Stimulated activated CD4-positive, alpha-beta T cell treated with anti-CD3 and anti-CD28 coated beads, Interleukin-12 subunit alpha, Interleukin-12 subunit beta, amount 100 ng/mL, for 24 hours (primary cell): ENCODE data around the gene MYCT1.
"Not testable (repeated sequence)": the region's sequence is repeated elsewhere in the genome, so short reads cannot be mapped to it uniquely, and the experiment has no call there.

Experiments used
- DNase-seq, 2 experiments: peaks; one replicate each; pipeline ENCODE4 v3.0.0-alpha.2; 2020; ENCODE audit warnings: low read depth in 2 of 2

The MYCT1 gene, protein sequence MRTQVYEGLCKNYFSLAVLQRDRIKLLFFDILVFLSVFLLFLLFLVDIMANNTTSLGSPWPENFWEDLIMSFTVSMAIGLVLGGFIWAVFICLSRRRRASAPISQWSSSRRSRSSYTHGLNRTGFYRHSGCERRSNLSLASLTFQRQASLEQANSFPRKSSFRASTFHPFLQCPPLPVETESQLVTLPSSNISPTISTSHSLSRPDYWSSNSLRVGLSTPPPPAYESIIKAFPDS

GRCh38 chr6:152697634-152698033 is at the start of gene MYCT1:
Gene MYCT1 (plus strand): TSS chr6:152697897. CDS start chr6:152697903, 6 bp downstream.
- no peak for DNase-seq

- no peak for DNase-seq
Observed at GRCh38 chr6:152648105-152648504, 49.6 kb upstream of the MYCT1 start.

DNA sequence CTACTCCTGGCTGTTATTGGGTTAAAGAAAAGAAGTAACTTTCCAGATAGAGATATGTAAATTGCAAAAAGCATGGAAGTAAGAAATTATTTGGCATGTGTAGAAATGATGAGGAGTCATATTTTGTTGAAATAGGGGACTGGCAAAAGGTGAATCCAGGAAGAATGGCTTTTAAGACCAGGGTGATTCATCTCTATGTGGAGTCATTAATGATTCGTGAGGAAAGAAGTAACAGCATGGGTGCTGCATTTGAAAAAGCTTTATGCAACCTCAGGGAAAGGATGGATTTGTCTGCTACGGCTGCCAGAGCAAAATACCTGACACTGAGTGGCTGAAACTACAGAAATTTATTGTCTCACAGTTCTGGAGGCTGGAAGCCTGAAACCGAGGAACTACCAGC is 45.7 kb upstream of the MYCT1 start:
- no peak for DNase-seq

GRCh38 chr6:152661776-152662175 is 35.9 kb upstream of the MYCT1 start:
- DNase-seq = no peak

DNA sequence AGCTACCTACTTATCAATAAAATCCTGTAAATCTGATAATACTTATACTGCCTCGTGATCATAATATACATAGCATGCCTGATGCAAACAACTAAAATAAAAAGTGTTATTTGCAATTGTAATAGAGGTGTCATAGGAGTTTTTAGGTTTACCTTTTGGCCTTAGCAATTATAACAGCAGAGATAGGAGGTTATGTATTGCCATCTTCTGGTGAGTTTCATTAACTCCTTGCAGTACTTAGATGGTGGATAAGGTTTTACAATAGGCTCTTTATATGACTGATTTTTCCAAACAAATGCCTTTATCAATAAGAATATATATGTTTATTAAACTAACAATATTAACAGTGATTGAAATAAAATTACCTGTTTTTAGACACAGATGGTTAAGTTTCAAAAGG is 27.8 kb upstream of the MYCT1 start:
- no peak for DNase-seq

GRCh38 chr6:152671171-152671570 is 26.5 kb upstream of the MYCT1 start:
- no peak for DNase-seq

GRCh38 chr6:152673236-152673635 is 24.5 kb upstream of the MYCT1 start:
- no peak for DNase-seq

GRCh38 chr6:152680151-152680550 is 17.5 kb upstream of the MYCT1 start:
- no peak for DNase-seq

DNA sequence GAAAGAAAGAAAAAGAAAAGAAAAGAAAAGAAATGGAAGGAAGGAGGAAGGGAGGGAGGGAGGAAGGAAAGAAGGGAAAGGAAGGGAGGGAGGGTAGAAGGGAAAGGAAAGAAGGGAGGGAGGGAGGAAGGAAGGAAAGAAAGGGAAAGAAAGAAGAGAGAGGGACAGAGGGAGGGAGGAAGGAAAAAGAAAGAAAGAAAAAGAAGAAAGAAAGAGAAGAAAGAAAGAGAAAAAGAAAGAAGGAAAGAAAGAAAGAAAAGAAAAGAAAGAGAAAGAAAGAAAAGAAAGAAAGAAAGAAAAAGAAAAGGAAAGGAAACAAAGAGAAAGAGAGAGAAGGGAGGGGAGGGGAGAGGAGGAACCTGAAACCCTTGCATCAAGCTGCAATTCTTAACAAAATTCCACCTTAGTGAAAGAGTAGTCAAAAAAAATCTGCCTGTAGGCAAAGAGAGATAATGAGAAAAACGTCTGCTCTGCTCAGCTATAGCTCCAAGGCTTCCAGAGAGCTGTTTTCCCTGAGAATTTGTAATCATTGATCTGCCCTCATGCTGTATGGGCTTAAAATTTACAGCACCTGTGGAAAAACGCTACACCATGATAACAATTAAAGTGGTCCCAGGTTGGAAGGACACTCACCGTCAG is 16.7 kb upstream of the MYCT1 start:
- no peak for DNase-seq

- DNase-seq = no peak
Observed at GRCh38 chr6:152682141-152682540, 15.6 kb upstream of the MYCT1 start.

- DNase-seq = not testable (repeated sequence)
Observed at GRCh38 chr6:152682935-152683334, 14.8 kb upstream of the MYCT1 start.

- DNase-seq = no peak
Observed at GRCh38 chr6:152685819-152686218, 11.9 kb upstream of the MYCT1 start.

DNA sequence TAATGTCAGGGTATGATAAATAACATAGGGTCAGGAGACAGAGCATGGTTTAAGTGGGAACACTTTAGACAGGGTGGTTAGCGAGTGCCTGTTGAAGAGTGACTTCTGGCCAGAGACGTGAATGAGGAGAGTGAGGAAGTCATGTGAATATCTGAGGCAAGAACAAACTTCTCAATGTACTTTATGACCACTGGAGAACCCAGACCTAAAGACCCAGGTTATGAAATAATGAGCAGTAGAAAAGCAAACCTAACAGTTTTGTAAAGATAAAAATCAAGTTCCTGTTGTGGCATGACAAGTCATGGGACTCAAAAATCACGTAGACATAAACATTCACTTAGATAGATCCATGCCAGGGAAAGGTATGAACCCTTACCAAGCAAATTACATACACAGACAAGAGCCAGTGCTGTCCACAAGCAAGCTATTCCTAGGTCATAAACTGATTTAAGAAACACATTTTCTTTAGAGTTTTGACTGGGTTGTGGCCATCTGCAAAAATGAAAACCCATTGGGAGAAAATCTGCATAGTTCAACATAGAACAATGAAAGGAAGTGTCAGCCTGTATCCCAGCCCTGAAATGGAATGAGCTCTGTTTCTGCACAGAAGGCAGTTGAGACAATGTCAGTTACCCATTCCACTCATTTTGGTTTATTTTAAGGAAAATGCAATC is 2.2 kb upstream of the MYCT1 start:
- no peak for DNase-seq

DNA sequence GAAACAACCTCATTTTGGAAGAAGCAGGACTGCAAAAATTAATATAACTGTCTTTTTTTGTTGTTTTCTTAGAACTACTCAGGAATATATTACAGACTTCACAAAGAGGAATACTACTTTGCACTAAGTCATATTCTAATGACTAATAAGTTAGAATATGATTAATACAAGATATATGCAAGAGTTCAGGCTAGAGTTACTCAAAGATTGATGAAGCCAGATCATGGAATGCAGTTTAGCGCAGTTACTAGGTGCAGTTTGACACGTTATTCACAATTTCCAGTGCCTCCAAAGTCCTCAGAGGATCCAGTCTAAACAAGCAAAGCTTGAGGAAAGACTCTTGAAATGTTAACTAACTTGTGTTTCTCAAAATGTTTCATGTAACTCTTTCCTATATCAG is 1.2 kb upstream of the MYCT1 start:
- no peak for DNase-seq

GRCh38 chr6:152698692-152699091 is 995 bp downstream of the MYCT1 start:
- no peak for DNase-seq

DNA sequence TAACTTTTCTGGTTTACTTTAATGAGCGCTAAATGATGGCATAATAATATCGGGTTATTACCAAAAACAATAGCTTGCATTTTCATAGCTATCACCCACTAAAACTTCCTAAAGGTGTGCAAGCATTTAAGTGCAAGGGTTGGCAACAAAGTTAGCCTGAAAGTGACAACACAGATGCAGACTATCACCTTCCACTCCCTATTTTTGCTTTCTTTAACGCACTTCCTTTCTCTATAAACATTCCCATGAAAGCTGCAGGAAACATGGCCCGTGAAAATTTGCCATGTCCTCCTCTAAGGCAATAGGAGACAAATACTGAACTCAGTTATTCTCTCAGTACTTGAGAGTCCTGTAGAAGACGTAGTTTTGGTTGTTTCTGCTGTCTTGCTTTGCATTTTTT is 2.7 kb downstream of the MYCT1 start:
- DNase-seq = no peak

GRCh38 chr6:152701081-152701862 is 3.6 kb downstream of the MYCT1 start:
- DNase-seq = no peak

GRCh38 chr6:152701863-152702401 is 4.2 kb downstream of the MYCT1 start:
- DNase-seq = no peak

DNA sequence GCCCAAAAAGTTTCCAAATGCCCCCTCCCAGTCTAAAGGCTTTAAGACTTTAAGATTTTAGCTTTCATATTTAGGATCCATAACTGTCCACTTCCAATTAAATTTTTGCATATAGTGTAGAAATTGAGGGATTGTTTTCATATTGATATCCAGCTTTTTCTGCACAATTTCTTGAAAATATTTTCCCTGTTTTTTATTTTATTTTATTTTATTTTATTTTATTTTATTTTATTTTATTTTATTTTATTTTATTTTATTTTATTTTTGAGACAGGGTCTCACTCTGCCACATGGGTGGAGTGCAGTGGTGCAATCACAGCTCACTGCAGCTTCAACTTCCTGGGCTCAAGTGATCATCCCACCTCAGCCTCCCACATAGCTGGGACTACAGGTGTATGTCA is 6.1 kb downstream of the MYCT1 start:
- not testable (repeated sequence) for DNase-seq

DNA sequence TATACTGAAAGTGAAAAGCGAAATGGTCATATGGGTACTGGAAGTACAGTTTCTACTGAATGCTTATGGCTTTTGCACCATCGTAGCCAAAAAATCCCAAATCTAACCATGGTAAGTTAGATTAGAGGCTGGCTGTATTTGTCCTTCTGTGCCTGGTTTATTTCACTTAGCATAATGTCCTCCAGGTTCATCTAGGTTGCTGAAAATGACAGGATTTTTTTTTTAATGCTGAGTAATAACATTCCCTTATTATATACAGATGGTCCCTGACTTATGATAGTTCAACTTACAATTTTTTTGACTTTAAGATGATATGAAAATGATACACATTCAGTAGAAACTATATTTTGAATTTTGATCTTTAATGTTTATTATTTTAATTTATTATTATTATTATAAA is 7.6 kb downstream of the MYCT1 start:
- no peak for DNase-seq

- DNase-seq = no peak
Observed at GRCh38 chr6:152716322-152716721, 18.6 kb downstream of the MYCT1 start.

GRCh38 chr6:152720974-152721373 is 23.3 kb downstream of the MYCT1 start:
- no peak for DNase-seq
